ENCODE data around the gene OVAAL. TPM values are rescaled to one million over a fixed set of nuclear protein-coding genes. Genes with fewer than 3 reads are reported as not detected.

OVAAL gene
- not detected for total RNA-seq
- long read RNA-seq = 0 reads

DNA sequence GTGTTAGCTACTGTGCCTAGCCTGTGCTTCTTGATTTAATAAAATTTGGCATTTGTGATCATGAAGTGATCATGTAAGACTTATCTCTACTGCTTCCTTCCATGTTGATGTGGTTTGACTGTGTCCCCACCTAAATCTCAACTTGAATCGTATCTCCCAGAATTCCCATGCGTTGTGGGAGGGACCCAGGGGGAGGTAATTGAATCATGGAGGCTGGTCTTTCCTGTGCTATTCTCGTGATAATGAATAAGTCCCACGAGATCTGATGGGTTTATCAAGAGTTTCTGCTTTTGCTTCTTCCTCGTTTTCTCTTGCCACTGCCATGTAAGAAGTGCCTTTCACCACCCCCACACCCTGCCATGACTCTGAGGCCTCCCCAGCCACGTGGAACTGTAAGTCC, at the start of gene OVAAL:
TSS of gene OVAAL (plus strand) at position 301 of the 400 bp plus-strand sequence.
- no peak for DNase-seq (ENCODE audit: low spot score)

GRCh38 chr1:180510882-180511281, 47.9 kb upstream of the OVAAL start:
- DNase-seq (ENCODE audit: low spot score) = no peak

DNA sequence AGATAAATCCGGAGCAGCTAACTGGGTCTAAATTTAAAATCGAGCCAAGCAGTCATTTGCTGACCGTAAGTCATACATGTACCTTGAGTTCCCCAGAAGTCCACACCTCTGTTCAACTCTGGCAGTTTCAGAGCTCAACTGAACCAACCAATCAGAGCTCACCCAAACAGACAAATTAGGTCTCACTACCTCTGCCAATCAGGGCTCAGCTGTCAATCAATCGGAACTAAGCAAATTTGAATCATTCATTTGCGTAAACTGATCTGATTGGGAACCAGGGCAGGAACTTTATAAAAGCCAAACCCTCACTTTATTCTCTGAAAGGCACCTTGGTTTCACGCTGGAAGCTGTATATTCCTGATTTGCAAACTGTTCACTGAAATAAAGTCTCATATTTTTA, 45.2 kb upstream of the OVAAL start:
- no peak for DNase-seq (ENCODE audit: low spot score)

- DNase-seq (ENCODE audit: low spot score) = no peak
Observed at GRCh38 chr1:180515364-180515763, 43.4 kb upstream of the OVAAL start.

- DNase-seq (ENCODE audit: low spot score) = no peak
Observed at GRCh38 chr1:180515857-180516388, 42.8 kb upstream of the OVAAL start.

GRCh38 chr1:180519846-180520245, 38.9 kb upstream of the OVAAL start:
- DNase-seq (ENCODE audit: low spot score) = no peak

DNA sequence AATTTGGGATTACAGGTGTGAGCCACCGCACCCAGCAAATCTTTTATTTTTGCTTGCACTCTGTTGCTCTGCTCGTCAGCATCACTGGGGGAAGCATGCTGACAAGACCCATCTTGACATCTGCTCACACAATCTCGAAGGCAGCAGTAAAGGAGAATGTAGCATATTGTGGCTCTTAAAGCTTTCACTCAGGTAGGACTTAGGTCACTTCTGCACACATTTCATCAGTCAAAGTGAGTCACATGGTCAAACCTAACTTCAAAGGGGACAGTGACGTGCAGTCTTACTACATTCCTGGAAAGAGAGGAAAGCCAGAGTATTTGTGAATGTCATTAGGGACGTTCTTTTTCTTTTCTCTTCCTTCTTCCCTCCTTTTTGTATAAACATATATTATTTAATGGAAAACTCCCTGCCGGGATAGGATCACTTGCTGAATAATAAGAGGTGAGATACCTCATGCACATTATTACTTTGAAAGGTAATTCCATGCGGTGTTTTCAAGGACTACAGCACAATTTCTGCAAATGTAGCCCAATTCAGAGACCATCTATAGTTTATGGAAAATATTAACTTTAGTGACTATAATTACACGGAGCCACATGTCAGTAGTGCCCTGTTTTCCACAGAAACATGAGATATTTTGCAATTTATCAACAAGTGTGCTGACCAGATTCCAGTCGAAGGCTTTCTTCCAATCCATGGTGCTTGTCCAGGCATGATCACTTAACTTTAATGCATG, 37.1 kb upstream of the OVAAL start:
- no peak for DNase-seq (ENCODE audit: low spot score)

GRCh38 chr1:180522213-180522515, 36.6 kb upstream of the OVAAL start:
- no peak for DNase-seq (ENCODE audit: low spot score)

DNA sequence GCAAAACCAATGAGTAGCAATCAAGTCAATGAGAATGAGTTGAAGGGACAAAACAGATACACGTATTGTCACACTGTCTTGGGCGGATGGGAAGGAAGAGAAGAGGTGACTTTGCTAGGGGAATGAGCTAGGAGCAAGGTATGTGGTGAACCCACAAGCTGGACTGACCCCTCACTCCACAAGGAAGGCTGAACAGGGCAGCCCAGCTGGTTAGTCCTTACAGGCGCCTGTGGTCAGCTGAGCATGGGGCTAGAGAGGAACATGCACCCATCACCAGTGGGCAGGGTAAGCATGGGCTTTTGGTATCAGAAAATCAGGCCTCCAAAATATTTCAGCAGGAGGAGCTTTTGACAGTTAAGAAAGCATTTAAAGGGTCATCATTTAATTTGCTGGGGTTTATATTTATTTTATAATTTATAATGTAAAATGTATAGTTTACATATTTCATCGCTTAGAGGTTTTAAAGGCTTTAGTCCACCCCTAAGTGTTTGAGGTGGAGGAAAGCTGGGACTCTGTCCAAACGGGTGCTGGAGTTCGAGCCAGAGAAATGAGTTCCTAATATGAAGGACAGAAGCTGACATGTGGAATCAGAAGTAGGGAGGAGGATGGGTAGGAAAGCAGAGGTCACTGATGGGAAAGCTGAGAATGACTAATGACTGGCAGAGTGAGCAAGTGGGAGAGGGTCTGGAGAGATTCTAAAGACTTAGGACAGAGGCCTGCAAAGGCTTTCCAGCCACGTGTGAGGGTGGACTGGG, 34.4 kb upstream of the OVAAL start:
- DNase-seq (ENCODE audit: low spot score) = no peak

GRCh38 chr1:180524915-180525714, 33.6 kb upstream of the OVAAL start:
- DNase-seq (ENCODE audit: low spot score) = no peak

- DNase-seq (ENCODE audit: low spot score) = no peak
Observed at GRCh38 chr1:180525715-180526039, 33.1 kb upstream of the OVAAL start.

DNA sequence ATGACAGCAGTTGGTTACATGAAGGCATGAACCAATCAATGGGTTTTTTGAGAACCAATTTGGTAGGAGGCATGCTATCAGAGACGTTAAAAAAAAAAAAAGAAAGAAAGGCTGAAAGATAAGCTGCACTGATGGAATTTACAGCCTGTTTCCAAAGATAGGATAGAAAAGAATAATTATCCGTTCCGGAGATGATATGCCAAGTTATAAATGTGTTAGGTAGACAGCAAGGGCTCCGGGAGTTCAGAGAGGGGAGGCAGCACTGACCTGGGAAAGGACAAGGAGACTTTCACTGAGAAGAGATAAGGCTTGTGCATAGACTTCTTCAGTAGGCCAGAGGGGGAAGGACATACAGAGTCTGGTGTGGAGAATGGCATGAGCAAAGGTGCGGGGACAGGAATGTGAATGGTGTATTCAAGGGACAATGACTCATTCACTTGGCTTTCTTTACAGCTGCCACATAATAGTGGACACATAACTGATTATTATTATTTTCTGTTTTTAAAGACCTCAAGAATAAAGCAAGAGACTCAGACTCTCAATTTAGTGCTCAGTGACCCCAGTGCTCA, 31.6 kb upstream of the OVAAL start:
- DNase-seq (ENCODE audit: low spot score) = no peak

GRCh38 chr1:180528868-180529470, 29.8 kb upstream of the OVAAL start:
- DNase-seq (ENCODE audit: low spot score) = no peak

DNA sequence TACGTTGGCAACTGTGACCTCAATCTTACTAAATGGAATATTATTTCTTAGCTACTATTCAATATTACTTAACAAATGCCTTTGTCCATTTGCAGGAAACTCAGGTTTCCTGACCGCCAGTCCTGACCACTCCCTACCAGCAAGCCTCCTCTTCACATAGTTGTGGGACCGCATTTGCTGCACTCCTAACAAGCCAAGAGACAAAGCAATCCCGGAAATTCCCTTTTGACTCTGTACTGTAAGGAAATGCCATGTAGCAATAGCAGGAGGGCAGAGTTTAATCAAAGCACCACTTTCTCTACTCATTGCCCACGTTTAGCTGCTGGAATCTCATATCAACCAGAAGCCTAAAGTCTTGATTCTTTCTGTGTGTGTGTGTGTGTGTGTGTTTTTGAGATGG, 28.3 kb upstream of the OVAAL start:
- DNase-seq (ENCODE audit: low spot score) = no peak

DNA sequence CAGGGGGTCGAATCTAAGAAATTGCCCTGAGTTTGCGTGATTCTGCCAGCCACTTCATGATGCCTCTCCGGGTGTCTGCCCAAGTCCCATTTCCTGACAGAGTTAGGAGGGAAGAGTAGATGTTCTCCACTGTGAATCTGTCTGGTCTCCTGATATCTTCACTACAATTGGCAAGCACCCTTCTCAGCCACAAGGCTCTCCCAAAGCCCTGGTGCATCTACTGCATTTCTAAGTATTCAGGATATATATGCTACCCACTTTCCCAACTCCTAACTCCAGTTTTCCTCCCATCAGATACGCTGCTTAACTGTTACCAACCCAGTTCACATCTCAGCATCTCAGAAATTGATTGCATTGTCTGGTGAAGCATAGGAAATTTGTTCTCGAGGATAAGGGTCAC, 25.9 kb upstream of the OVAAL start:
- no peak for DNase-seq (ENCODE audit: low spot score)

- no peak for DNase-seq (ENCODE audit: low spot score)
Observed at GRCh38 chr1:180533266-180533987, 25.3 kb upstream of the OVAAL start.

GRCh38 chr1:180534214-180534613, 24.6 kb upstream of the OVAAL start:
- DNase-seq (ENCODE audit: low spot score) = no peak

- DNase-seq (ENCODE audit: low spot score) = no peak
Observed at GRCh38 chr1:180535418-180535999, 23.3 kb upstream of the OVAAL start.

GRCh38 chr1:180536821-180537372, 21.9 kb upstream of the OVAAL start:
- DNase-seq (ENCODE audit: low spot score) = no peak

- DNase-seq (ENCODE audit: low spot score) = no peak
Observed at GRCh38 chr1:180539136-180539535, 19.6 kb upstream of the OVAAL start.
